ENCODE measurements around the gene CHKA.

- no peak for TF ChIP-seq EZH2 (IDR thresholded peaks at IDR 0.05; ENCODE audit: insufficient read depth, poor library complexity, severe bottlenecking)
- no peak for TF ChIP-seq EZH2phosphoT487 (IDR thresholded peaks at IDR 0.05; ENCODE audit: insufficient read depth, low read depth)
Observed at GRCh38 chr11:68047437-68048290, 73.5 kb downstream of the CHKA start.
